GM23338 (cell line): ENCODE results near the gene RBL1.

Experiments
- EZH2 ChIP-seq: fragments of 200-600 bp; sonication (generic); IDR thresholded peaks from one replicate; pipeline ENCODE4 v1.8.0; 2017; ENCODE audit warnings: antibody characterized with exemption, mild to moderate bottlenecking, low read depth; ENCODE audit not compliant: unreplicated experiment
- TF ChIP-seq, protein P1 (sequence below), 2 experiments: fragments of 200-600 bp in 1 of 2; sonication (generic) in 1 of 2; conservative IDR thresholded peaks; 2 replicates each; pipeline versions ENCODE4 v1.5.1 to v1.6.1; 2016 to 2017; ENCODE audit warnings: antibody characterized with exemption in 2 of 2, low read depth in 2 of 2, mild to moderate bottlenecking in 2 of 2, moderate library complexity in 1 of 2

DNA sequence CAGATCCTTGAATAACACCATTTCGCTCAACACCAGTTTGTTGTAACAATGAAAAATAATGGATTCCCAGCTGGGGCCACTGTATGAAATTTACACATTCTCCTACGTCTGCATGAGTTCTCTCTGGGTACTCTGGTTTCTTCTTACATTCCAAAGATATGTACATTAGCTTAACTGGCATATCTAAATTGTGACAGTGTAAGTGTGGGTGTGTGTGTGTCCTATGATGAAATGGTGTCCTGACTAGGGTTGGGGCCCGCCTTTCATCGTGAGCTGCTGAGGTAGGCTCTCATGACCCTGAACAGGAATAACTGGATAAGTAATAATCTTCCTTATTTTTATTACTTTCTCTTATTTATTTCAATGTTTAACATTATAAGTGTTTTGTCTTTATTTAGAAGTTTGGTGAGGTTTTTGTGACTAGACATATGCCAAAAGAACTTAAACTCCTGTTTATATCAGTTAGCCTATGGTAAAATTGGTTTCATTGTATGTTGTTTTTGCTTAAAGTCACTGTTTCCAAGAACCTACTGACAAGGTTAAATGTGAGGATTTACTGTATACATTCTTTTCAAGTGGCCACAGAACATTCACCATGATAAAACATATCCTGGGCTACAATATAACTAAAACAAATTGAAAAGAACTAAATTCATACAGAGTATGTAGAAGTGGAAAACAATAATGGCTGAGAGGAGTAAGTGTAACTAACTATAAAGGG lies 42.4 kb downstream of the RBL1 start:
- TF ChIP-seq, protein P1, sequence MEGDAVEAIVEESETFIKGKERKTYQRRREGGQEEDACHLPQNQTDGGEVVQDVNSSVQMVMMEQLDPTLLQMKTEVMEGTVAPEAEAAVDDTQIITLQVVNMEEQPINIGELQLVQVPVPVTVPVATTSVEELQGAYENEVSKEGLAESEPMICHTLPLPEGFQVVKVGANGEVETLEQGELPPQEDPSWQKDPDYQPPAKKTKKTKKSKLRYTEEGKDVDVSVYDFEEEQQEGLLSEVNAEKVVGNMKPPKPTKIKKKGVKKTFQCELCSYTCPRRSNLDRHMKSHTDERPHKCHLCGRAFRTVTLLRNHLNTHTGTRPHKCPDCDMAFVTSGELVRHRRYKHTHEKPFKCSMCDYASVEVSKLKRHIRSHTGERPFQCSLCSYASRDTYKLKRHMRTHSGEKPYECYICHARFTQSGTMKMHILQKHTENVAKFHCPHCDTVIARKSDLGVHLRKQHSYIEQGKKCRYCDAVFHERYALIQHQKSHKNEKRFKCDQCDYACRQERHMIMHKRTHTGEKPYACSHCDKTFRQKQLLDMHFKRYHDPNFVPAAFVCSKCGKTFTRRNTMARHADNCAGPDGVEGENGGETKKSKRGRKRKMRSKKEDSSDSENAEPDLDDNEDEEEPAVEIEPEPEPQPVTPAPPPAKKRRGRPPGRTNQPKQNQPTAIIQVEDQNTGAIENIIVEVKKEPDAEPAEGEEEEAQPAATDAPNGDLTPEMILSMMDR (conservative IDR thresholded peaks at IDR 0.05; ENCODE audit: low read depth in 2 of 2): no peak
- no peak for TF ChIP-seq EZH2
